Measurements from ENCODE around the gene RWDD4. TPM values are rescaled to one million over a fixed set of nuclear protein-coding genes. Genes with fewer than 3 reads are reported as not detected.
"Not testable (repeated sequence)": the region's sequence is repeated elsewhere in the genome, so short reads cannot be mapped to it uniquely, and the experiment has no call there.

RWDD4 gene
- total RNA-seq, 2 experiments from 2014 or later = 23.0 to 26.3 TPM

DNA sequence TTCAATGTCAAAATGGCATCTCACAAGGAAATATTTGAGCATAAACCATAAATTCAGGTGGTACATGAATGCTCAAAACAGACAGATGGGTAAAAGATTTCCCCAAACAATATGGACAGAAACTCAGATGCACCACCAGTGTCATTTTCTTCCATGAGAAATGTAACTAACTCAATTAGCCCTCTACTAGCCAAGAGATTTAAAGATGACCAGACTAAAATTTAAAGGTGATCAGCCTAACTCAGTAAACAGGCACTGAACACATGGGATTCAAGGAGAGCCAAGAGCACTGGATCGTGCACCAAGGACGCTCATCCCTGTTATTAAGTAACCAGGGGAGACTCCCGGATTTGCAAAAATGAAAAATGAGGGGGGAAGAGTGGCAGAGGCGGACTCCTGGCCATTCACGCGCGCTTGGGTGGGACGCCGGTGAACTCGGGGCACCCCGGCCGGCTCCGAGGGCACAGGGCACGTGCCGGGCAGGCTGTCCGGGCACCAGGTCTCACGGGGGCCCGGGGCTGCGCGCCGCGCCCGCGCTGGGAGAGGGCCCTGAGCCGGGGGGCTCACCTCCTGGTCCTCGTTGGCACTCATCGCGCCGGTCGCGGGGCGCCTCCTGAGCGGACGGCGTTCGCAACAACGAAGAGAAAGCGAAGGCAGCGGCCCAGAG lies 490 bp downstream of the RWDD4 start:
- Mint-ChIP-seq H3K4me3 (peak overlapping the region; percentile 88), H3K36me3 (peaks cover 7% of the 10 kb centered on the region), H3K27me3 (no peaks in the 10 kb centered on the region), H3K4me1 (peaks cover 32% of the 10 kb centered on the region), H3K27ac (peak overlapping the region; percentile 95), H3K9me3 (no peaks in the 10 kb centered on the region)
- peak; percentile 35 for DNase-seq

GRCh38 chr4:183657564-183657963 lies 1.4 kb downstream of the RWDD4 start:
- no peak for DNase-seq
- peaks cover 12% of the 10 kb centered on the region for H3K36me3 Mint-ChIP-seq
- H3K4me3 Mint-ChIP-seq = peak overlapping the region; percentile 88
- H3K4me1 Mint-ChIP-seq = peaks cover 32% of the 10 kb centered on the region
- H3K27ac Mint-ChIP-seq = peak overlapping the region; percentile 9
- H3K27me3 Mint-ChIP-seq = no peaks in the 10 kb centered on the region
- no peaks in the 10 kb centered on the region for H3K9me3 Mint-ChIP-seq

GRCh38 chr4:183645326-183645725 lies 13.7 kb downstream of the RWDD4 start:
- DNase-seq = no peak
- no peaks in the 10 kb centered on the region for H3K27me3 Mint-ChIP-seq

DNA sequence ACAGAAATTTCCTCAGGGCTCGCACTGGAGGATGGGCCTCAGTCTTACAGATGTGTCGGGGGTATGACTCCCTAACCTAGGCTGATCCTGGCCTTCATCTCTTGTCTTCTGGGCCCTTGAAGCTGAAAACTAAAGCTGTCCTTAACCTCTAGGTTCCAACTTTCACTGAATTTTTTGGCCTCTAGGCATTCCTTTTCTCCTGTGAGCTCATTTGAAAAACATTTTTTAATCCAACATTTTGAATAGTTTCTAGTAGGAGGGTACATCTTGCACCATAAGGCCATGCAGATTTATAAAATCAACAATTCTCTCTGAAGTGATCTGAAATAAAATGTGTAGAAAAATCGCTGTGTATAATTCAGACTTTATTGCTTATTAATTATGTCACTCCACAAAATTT lies 19.7 kb downstream of the RWDD4 start:
- Mint-ChIP-seq H3K36me3 (peaks cover 16% of the 10 kb centered on the region), H3K27me3 (no peaks in the 10 kb centered on the region), H3K27ac (no peak overlapping the region), H3K4me3 (no peak overlapping the region), H3K4me1 (peaks cover 14% of the 10 kb centered on the region), H3K9me3 (no peaks in the 10 kb centered on the region)
- no peak for DNase-seq

More at GRCh38 chr4:183645326-183645725, 13.7 kb downstream of the RWDD4 start:
- H3K27ac Mint-ChIP-seq = no peak overlapping the region
- peaks cover 10% of the 10 kb centered on the region for H3K36me3 Mint-ChIP-seq
- H3K4me1 Mint-ChIP-seq = peaks cover 3% of the 10 kb centered on the region
- no peak overlapping the region for H3K4me3 Mint-ChIP-seq
- H3K9me3 Mint-ChIP-seq = no peaks in the 10 kb centered on the region

DNA sequence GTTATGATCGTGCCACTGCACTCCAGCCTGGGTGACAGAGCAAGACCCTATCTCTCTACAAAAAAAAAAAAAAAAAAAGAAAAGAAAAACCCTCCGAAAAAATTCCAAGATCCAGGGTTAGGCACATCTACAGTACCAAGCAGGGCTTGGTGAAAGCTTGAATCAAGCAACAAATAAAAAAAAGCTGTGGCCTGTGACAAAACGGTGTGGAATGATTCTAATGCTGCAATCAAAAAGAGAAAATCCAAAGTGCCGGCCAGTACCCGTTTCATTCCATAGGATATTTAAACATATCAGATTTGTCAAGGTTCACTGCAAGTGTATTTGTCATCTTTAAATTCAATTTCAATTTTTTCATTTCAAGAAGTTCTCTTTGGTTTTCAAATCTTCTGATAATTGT lies 20.5 kb downstream of the RWDD4 start:
- Mint-ChIP-seq H3K27me3 (no peaks in the 10 kb centered on the region), H3K4me1 (peaks cover 16% of the 10 kb centered on the region), H3K27ac (no peak overlapping the region), H3K9me3 (no peaks in the 10 kb centered on the region), H3K36me3 (peaks cover 16% of the 10 kb centered on the region), H3K4me3 (no peak overlapping the region)
- DNase-seq = no peak

GRCh38 chr4:183637461-183637860 lies 21.5 kb downstream of the RWDD4 start:
- Mint-ChIP-seq H3K4me3 (no peak overlapping the region), H3K36me3 (peaks cover 14% of the 10 kb centered on the region), H3K27me3 (no peaks in the 10 kb centered on the region), H3K27ac (no peak overlapping the region), H3K9me3 (no peaks in the 10 kb centered on the region), H3K4me1 (peaks cover 18% of the 10 kb centered on the region)
- no peak for DNase-seq

DNA sequence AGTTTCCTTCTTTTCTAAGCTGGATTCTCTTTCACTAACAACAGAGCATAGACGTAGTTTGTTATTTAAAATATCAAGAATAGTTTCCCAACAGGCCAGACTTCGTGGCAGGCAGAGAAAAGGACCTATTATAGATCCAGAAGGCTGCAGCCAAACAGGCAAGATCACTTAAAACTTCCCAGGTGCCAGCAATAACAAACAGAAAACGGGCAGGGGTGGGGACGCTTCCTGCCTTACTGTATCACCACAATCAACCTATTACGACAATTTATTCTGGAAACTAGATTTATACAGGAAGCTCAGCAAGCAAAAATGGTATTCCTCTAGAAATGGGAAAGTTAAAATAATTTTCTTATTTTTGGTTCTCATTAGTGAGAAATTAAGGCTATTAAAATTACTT lies 22.1 kb downstream of the RWDD4 start:
- Mint-ChIP-seq H3K27me3 (no peaks in the 10 kb centered on the region), H3K4me1 (peaks cover 18% of the 10 kb centered on the region), H3K36me3 (peaks cover 11% of the 10 kb centered on the region), H3K27ac (no peak overlapping the region), H3K4me3 (no peak overlapping the region), H3K9me3 (no peaks in the 10 kb centered on the region)
- no peak for DNase-seq

- no peak for DNase-seq
- Mint-ChIP-seq H3K27ac (no peak overlapping the region), H3K4me1 (peaks cover 18% of the 10 kb centered on the region), H3K27me3 (no peaks in the 10 kb centered on the region), H3K36me3 (peaks cover 10% of the 10 kb centered on the region), H3K9me3 (no peaks in the 10 kb centered on the region), H3K4me3 (no peak overlapping the region)
Observed at GRCh38 chr4:183636503-183636902, 22.5 kb downstream of the RWDD4 start.

DNA sequence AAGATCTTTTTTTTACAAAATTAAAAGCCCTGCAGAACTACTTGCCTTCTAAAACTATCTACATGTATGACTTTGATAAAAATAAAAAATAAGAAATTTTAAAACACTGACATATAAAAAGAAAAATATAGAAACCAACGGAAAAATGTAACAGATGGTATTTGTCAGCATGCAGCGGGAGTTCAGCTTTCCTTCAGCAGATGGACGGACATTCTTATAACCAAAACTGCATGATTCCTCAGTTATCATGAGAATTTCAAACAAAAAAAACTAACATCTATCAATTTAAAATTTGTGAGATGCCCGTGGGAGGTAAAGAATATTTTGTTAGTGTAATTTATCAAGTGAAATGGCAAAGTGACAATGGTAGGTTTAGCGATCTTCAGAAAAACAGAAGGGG lies 23.2 kb downstream of the RWDD4 start:
- no peak for DNase-seq
- no peak overlapping the region for H3K27ac Mint-ChIP-seq
- H3K4me1 Mint-ChIP-seq = peaks cover 14% of the 10 kb centered on the region
- no peaks in the 10 kb centered on the region for H3K27me3 Mint-ChIP-seq
- H3K9me3 Mint-ChIP-seq = no peaks in the 10 kb centered on the region
- H3K4me3 Mint-ChIP-seq = no peak overlapping the region
- H3K36me3 Mint-ChIP-seq = peaks cover 6% of the 10 kb centered on the region

DNA sequence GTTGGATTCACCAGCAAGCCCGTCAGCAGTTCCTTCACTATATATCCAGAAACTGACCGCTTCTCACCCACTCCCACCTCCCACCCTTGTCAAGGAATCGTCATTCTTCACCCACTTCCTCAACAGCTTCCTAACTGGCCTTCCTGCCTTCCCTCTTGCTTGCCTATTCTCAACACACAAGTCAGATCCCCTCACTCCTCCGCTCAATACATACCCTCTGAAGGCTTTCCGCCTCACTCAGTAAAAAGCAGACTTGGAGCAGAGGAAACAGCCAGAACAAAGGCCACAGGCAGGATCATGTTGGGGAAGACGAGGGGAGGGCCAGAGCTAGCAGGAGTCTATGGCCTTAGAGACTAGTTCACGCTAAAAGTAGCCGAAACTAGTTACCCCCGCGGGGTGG lies 23.7 kb downstream of the RWDD4 start:
- Mint-ChIP-seq H3K4me1 (peaks cover 14% of the 10 kb centered on the region), H3K4me3 (no peak overlapping the region), H3K27ac (no peak overlapping the region), H3K36me3 (peaks cover 6% of the 10 kb centered on the region), H3K27me3 (no peaks in the 10 kb centered on the region), H3K9me3 (no peaks in the 10 kb centered on the region)
- no peak for DNase-seq

DNA sequence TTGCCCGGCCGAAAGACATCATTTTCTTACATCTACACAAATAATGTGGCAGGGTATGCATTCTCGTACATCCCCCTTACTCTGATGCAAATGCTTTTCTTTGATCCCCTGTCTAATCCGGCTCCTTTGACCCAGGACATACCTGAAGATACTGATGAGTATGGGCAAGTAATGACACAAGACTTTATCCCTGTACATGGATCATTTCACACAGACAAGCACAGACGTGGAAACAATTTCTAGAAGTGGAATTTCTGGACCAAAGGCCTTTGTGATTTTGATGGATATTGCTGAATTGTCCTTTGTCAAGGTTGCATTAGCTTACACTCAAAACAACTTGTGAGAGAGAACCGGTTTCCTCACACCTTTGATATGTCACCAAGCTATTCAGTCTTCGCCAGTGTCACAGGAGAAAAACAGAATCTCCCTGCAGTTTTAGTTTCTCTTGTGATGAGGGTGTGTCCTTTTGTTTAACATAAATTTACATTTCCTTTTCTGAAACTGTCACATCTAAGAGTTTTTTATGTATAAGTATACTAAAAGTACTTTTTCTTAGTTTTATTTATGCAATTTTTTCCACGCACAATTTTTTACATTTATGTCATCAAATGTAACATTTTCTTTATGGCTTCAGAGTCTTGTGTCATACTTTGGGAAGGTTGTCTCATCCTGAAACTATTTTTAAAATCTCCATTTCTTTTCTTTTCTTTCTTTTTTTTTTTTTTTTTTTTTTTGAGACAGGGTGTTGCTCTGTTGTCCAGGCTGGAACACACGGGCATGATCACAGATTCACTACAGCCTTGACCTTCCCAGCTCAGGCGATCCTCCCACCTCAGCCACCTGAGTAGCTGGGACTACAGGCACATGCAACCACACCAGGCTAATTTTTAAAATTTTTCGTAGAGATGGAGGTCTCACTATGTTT lies 25.2 kb downstream of the RWDD4 start:
- H3K4me3 Mint-ChIP-seq = no peak overlapping the region
- no peaks in the 10 kb centered on the region for H3K27me3 Mint-ChIP-seq
- peaks cover 4% of the 10 kb centered on the region for H3K36me3 Mint-ChIP-seq
- no peak overlapping the region for H3K27ac Mint-ChIP-seq
- no peaks in the 10 kb centered on the region for H3K9me3 Mint-ChIP-seq
- DNase-seq = no peak
- peaks cover 14% of the 10 kb centered on the region for H3K4me1 Mint-ChIP-seq

DNA sequence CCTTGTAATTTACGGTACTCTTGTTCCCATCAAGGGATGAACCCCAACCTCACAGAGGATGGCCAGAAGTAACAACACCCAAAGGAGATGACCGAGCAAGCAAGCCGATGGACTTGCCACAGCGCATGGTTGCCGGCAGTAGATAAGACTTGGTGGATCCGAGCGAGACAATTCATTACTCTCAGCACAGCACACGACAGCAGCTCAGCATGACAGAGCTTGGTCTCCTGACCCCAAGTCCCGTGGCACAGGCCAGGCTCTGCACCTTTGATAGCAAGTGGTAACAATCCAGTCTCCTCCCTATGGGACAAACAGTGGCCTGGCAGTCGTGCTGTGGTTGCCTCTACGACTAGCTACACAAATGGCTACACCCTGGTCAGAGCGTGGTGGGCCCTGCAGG lies 26.3 kb downstream of the RWDD4 start:
- Mint-ChIP-seq H3K4me3 (no peak overlapping the region), H3K9me3 (no peaks in the 10 kb centered on the region), H3K27me3 (no peaks in the 10 kb centered on the region), H3K36me3 (peaks cover 2% of the 10 kb centered on the region), H3K27ac (no peak overlapping the region), H3K4me1 (peaks cover 14% of the 10 kb centered on the region)
- no peak for DNase-seq

GRCh38 chr4:183631577-183632198 lies 27.3 kb downstream of the RWDD4 start:
- Mint-ChIP-seq H3K27ac (no peak overlapping the region), H3K27me3 (no peaks in the 10 kb centered on the region), H3K4me1 (peaks cover 4% of the 10 kb centered on the region), H3K4me3 (no peak overlapping the region), H3K36me3 (no peaks in the 10 kb centered on the region), H3K9me3 (no peaks in the 10 kb centered on the region)
- DNase-seq = no peak

DNA sequence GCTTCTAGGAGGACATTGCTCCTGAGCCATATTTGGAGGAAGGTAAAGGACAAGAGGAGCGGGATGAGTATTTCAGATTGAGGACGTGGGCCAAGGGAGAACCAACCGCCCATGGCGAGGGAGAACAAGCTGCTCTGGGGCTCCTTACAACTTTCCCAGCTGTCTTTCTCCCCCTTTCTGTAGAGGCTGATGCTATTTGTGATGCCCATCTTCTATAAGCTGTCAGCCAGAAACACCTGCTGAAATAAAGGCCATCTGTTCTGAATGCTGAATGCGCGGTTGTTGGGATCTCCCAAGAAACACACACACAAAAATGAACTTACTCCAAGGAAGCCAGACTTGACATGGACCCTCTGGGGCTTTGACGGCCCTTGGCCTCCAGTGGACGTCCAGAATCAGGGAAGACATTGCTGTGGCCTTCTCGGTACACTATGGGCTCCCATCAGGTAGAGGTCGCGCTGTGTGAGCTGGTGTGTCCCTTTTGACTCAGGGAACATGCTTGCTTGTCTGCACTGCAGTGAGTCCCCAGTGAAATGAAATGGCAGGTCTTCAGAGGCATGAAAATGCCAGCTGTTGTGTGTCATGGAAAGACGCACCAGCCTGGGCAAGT lies 30.9 kb downstream of the RWDD4 start:
- Mint-ChIP-seq H3K27ac (no peak overlapping the region), H3K4me1 (no peaks in the 10 kb centered on the region), H3K9me3 (no peaks in the 10 kb centered on the region), H3K27me3 (no peaks in the 10 kb centered on the region), H3K36me3 (no peaks in the 10 kb centered on the region), H3K4me3 (no peak overlapping the region)
- DNase-seq = no peak

GRCh38 chr4:183627286-183627685 lies 31.7 kb downstream of the RWDD4 start:
- not testable (repeated sequence) for H3K4me3 Mint-ChIP-seq, H3K4me1 Mint-ChIP-seq, DNase-seq, H3K27ac Mint-ChIP-seq, H3K27me3 Mint-ChIP-seq, H3K9me3 Mint-ChIP-seq, H3K36me3 Mint-ChIP-seq
